Activated CD4-positive, alpha-beta T cell treated with anti-CD3 and anti-CD28 coated beads, Interleukin-10, Interleukin-2, amounts not matched to agents 100 ng/mL and 50 ng/mL, durations not matched to agents 16 hours and 8 hours (primary cell): ENCODE measurements around the gene TTLL6.

Experiments used
- DNase-seq: peaks from one replicate; pipeline ENCODE4 v3.0.0-alpha.2; 2020

TTLL6 gene

GRCh38 chr17:48735062-48735351, 82.0 kb downstream of the TTLL6 start:
- no peak for DNase-seq

DNA sequence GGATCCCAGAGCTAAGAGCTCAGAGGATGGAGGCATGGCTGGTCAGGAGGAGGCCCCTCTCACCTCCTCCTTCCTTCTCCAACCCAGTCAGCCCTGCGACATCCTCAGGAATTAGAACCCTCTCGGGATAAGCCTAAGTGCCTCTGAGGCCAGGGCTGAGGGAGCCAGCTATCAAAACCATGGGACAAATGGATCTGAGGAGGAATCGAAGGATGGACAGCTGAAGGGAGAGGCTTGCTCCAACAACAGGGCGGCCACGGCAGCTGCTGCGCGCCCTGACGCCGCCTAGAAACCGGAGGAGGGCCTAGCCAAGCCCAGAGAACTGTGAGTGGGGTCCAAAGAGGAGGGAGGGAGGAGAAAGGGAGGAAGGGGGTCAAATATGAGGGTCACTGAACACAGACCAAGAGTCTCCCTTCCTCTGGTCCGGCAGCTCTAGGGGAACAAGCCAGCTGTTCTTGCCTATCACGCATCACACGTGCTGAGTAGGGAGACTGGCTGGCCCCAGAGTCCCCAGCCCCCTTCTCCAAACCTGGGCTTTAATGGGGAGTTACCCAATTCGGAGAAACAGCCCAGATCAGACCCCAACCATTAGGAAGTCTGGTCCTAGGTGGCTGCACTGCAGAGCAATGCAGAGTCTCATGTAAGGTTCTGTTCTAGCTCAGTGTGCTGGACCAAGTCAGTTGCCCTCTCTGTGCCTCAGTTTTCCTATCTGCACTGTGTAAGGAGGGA, 82.5 kb downstream of the TTLL6 start:
- DNase-seq: no peak

DNA sequence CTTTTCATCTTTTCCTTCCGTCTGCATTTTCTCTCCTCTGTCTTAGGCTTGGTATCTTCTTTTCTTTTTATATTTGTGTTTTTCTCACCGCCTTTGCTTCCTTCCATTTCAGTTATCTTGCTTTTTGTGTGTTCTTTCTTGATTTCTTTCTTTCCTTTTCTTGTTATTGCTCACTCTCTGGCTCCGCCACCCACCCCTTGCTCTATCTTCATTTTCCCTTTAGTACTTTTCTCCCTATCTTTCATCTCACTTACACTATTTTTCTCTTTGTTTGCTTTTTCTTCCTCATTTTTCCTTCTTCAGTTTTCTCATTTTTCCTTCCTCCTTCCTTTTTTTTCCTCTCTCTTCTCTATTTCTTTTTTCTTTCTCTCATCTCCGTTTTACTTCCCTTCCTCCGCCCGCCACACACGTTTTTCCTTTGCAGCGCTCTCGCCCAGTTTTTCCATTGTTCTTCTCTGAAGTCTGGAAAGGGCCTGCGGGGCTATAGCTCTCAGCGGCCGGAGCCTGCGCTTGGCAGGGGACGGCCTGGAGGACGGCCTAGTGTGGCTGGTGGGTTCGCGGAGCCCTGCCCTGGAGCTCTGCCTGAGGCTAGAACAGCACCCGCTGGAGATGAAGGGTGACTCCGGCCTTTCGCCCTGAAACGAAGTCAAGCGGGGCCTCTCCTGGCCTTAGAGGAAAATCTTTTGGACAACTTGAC, 83.2 kb downstream of the TTLL6 start:
- no peak for DNase-seq

- no peak for DNase-seq
Measured at GRCh38 chr17:48732688-48733629, 84.1 kb downstream of the TTLL6 start.

DNA sequence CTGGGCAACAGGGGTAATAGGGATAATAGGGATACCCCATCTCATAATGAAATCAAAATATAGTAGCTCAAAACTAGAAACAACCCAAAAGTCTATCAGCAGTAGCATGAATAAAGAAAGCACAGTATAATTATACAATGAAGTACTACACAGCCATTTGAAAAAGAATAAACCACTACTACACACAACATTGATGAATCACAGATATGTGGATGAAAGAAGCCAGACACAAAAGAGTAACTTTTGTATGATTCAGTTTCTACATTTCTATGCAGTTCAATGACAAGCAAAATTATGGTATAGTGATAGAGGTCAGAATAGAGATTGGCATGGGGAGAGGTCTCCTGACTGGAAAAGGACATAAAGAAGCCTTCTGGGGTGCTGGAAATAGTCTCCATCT, 85.7 kb downstream of the TTLL6 start:
- no peak for DNase-seq

GRCh38 chr17:48730240-48730550, 86.8 kb downstream of the TTLL6 start:
- no peak for DNase-seq

DNA sequence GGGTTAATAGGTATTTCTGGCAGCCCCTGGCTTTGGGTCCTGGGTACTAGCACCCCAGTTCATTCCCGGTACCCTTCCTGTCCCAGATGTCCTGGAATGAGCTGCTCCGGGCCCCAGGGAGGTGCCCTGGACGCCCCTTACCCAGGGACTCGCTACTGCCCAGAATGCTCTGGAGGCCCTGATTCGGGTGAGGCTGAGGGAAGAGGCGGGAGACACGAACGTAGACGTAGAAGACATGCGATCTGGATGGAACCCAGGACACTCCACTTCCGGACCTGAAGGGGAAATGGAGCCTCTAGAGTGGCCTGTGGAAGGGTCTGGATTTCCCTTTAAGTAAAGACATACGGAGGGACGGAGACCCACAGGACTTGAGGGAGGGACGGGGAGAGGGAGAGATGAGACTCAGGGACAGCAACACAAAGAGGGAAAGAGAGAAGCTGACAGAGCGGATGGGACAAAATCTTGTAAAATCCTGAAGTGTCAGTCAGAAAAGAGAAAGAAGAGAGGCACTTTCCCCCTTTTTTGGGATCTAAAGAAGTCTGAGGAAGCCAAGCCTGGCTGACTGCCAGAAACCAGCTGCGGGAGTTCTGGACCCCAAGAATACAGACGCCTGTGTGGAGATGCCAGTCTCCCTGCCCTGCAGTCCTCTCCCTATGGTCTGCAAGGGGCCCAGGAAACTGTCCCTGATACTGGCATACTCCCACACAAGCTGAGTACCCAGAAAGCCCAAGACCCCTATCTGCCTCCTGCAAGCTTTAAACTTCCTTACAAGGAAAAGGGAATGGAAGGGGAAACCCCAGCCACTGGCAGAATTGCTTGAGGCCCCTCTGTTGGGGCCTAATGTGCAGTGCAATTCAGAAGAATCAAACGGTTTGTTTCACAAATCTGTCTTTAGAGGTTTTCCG, 87.4 kb downstream of the TTLL6 start:
- no peak for DNase-seq

GRCh38 chr17:48728232-48729231, 88.5 kb downstream of the TTLL6 start, which contains the start of gene HOXB13:
Gene HOXB13 (minus strand): TSS chr17:48728750. CDS start chr17:48728593, 157 bp downstream.
- DNase-seq: peak; percentile 59

GRCh38 chr17:48727415-48728175, 89.4 kb downstream of the TTLL6 start:
- no peak for DNase-seq

- DNase-seq: no peak
Measured at GRCh38 chr17:48726916-48727286, 90.1 kb downstream of the TTLL6 start.

GRCh38 chr17:48726114-48726915, 90.7 kb downstream of the TTLL6 start:
- no peak for DNase-seq

GRCh38 chr17:48725288-48726064, 91.6 kb downstream of the TTLL6 start:
- no peak for DNase-seq

DNA sequence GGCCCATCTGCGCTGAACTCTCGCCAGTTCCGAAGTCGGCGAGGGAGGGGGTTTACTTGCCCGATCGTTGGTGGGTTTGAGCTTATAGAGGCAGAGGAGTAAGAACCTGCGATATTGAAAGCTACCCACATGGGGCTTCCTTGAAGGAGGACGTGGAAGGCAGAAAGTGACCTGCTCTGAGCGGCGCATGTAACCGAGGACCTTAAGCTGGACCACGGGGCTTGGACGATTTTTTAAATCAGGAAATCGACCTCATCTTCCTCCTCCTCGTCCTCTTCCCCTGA, 92.1 kb downstream of the TTLL6 start:
- DNase-seq: no peak

- DNase-seq: peak; percentile 82
Measured at GRCh38 chr17:48724251-48725003, 92.6 kb downstream of the TTLL6 start.

DNA sequence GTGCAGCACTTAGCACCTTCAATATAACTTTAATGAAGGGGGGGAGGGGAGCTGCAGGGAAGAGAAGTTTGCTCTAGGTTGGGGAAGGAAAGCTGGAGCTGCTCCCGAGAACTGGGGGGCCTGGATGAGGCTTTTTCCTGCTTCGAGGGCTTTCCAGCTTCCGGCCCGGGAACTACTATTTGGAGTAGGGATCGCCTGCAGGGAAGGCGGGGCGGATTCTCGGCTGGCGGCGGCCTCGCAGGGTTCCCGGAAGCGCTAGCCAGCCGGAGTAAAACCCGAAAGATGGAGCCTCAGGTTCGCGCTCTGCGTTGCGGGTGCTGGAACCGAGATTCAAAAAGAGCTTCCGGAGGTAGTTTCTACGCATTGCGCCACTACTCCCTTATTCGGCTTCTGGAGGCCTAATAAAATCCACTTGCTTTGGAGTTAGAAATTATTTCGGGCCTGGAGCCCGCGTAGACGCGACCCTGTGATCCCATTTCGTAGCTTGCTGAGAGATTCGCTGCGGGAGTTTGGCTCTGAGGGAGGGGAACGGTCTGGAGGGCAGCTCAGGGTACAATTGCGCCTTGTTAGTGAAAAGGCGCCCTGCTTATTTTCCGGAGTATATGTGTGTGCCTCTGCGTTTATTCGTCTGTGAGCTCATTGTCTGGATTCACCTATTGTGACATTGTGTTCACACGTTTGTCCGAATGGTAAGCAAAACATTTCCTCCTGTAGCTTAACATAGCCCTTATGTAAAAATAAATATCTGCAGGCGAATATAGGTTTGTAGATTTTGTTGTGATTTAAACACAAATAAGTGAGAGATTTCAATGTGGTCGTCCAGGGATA, 93.4 kb downstream of the TTLL6 start:
- DNase-seq: peak; percentile 16

- no peak for DNase-seq
Measured at GRCh38 chr17:48722915-48723422, 94.1 kb downstream of the TTLL6 start, which contains the start of gene PRAC2. Gene PRAC2 (plus strand): TSS chr17:48723185. CDS start chr17:48724411, 1,226 bp downstream.
